Measurements from ENCODE around the gene POP5.

The POP5 gene

DNA sequence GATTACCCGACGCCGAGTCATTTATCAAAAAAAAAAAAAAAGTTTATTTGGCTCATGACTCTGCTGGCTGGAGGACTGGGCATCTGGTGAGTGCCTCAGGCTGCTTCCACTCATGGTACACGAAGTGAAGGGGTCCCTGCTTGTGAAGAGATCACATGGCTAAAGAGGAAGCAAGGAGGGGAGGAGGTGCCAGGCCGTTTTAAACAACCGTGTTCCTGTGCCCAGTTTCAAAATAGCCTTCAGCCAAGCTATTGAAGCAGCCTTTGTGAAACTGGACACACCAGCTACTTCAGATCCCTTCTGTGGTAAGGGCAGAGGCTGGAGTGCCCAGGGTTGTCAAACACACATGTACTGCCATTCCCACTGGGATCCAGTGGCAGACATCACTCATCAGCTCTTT, 7.6 kb downstream of the POP5 start (continued):
- TF ChIP-seq SALL2 (tag by site-specific recombination; IDR thresholded peaks at IDR 0.05; ENCODE audit: borderline replicate concordance), result no peak
- no peak for TF ChIP-seq ZNF302 (tag by site-specific recombination; IDR thresholded peaks at IDR 0.05; ENCODE audit: low read depth)
- TF ChIP-seq HOXD13 (CRISPR knock-in tag; IDR thresholded peaks at IDR 0.05; ENCODE audit: borderline replicate concordance), result no peak

DNA sequence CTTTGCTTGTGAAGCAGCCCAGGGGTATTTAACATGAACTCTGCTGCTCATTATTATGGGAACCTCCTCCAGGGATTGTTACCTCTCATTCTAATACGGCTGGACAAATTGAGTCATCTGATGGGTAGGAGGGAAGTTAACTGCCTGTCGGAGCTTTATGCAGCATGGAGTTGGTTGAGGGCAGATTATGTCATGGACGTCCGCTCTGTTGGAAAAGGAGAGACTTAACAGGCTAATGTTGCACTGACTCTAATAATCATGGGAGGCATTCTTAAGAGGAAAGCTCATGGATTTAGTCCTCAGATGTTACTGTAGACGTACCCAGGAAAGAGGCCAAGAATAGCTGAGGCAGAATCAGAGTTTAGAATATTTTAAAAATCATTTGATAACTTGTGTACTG, 9.9 kb downstream of the POP5 start:
- H3K27ac ChIP-seq (ENCODE audit: extremely low read depth, low read depth, low read length), result no peak overlapping the region
- POLR2A ChIA-PET, result interaction anchor here (0.7 to 2.6 kb wide), 3 partner anchors 10 to 306 kb away, joined by 3 to 8 read pairs (median 5); partner anchors contain the start of genes POP5 and PXN

DNA sequence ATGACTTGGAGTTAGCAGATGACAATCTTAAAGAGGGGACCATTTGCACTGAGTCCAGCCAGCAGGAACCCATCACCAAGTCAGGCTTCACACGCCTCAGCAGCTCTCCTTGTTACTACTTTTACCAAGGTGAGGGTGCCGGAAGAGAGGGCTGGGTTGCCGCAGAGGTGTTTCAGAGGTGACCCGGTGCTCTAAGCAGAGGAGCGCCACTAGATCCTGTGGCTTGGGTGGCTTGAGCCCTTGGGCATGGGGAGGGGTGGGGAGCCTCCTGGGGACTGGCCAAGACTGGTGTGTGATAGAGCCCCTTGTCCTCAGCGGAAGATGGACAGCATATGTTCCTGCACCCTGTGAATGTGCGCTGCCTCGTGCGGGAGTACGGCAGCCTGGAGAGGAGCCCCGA, 17.7 kb downstream of the POP5 start:
- H3K4me1 ChIP-seq (ENCODE audit: control insufficient read depth, insufficient read depth, low read length), result no peaks in the 10 kb centered on the region
- H3K9me3 ChIP-seq (ENCODE audit: control insufficient read depth, insufficient read depth, low read depth, low read length), result no peaks in the 10 kb centered on the region
- no peak overlapping the region for H3K27ac ChIP-seq (ENCODE audit: extremely low read depth, low read depth, low read length)
- TF ChIP-seq GFI1B (tag by site-specific recombination; IDR thresholded peaks at IDR 0.05) (no peak), ZNF776 (tag by site-specific recombination; IDR thresholded peaks at IDR 0.05; ENCODE audit: borderline replicate concordance) (no peak)
- peaks cover 80 to 86% of the 10 kb centered on the region in 2 experiments for H3K36me3 ChIP-seq (ENCODE audit: control insufficient read depth in 2 of 2, insufficient read depth in 1 of 2, low read length in 2 of 2)
- ChIA-PET POLR2A (no interaction called here), CTCF (no interaction called here)
- H3K4me3 ChIP-seq (ENCODE audit: low read depth, low read length), result no peak overlapping the region

More for the DNA sequence above, 9.9 kb downstream of the POP5 start:
- Histone ChIP-seq H3K9me3 (ENCODE audit: control insufficient read depth, insufficient read depth, low read depth, low read length) (no peaks in the 10 kb centered on the region), H3K4me1 (ENCODE audit: control insufficient read depth, insufficient read depth, low read length) (no peaks in the 10 kb centered on the region), H3K4me3 (ENCODE audit: low read depth, low read length) (no peak overlapping the region), H3K36me3 (ENCODE audit: control insufficient read depth in 2 of 2, insufficient read depth in 1 of 2, low read length in 2 of 2) (peaks cover 84 to 93% of the 10 kb centered on the region in 2 experiments)
- TF ChIP-seq TRIM28 (IDR thresholded peaks at IDR 0.05; ENCODE audit: borderline replicate concordance, low read length), result no peak
- TF ChIP-seq ZNF394 (tag by site-specific recombination; IDR thresholded peaks at IDR 0.05; ENCODE audit: borderline replicate concordance), result no peak
- CTCF ChIA-PET, result interaction anchor here (1.0 kb wide), 1 partner anchor 12 kb away, joined by 3 read pairs; no protein-coding TSS in a partner anchor

DNA sequence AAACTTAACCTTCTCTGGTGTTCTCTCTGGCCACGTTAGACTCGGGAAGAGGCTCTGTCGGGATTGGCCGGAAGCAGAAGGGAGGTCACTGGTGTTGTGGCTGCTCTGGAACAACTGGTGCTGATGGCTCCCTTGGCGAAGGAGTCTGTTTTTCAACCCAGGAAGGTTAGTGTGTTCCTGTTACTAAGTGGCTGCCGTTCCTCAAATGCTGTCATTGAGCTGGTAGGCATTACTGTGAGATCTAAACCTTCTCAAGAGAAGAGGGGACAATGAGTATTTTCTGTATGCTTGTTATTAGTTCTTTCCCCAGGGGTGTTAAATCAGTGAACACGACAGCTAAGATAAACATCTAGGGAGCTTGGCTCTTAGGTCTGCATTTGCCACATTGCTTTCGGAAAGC, 18.3 kb downstream of the POP5 start:
- TF ChIP-seq ZNF132 (tag by site-specific recombination; IDR thresholded peaks at IDR 0.05; ENCODE audit: borderline replicate concordance) (no peak), ZNF747 (tag by site-specific recombination; IDR thresholded peaks at IDR 0.05) (no peak), ZNF311 (tag by site-specific recombination; IDR thresholded peaks at IDR 0.05; ENCODE audit: borderline replicate concordance) (no peak), ZFP3 (tag by site-specific recombination; IDR thresholded peaks at IDR 0.05; ENCODE audit: low read depth) (no peak), ZNF837 (tag by site-specific recombination; IDR thresholded peaks at IDR 0.05) (no peak), ZNF610 (tag by site-specific recombination; IDR thresholded peaks at IDR 0.05; ENCODE audit: borderline replicate concordance) (no peak), ZSCAN30 (tag by site-specific recombination; IDR thresholded peaks at IDR 0.05) (no peak), ZNF16 (tag by site-specific recombination; IDR thresholded peaks at IDR 0.05; ENCODE audit: low read depth) (no peak)
- TF ChIP-seq, protein P1, sequence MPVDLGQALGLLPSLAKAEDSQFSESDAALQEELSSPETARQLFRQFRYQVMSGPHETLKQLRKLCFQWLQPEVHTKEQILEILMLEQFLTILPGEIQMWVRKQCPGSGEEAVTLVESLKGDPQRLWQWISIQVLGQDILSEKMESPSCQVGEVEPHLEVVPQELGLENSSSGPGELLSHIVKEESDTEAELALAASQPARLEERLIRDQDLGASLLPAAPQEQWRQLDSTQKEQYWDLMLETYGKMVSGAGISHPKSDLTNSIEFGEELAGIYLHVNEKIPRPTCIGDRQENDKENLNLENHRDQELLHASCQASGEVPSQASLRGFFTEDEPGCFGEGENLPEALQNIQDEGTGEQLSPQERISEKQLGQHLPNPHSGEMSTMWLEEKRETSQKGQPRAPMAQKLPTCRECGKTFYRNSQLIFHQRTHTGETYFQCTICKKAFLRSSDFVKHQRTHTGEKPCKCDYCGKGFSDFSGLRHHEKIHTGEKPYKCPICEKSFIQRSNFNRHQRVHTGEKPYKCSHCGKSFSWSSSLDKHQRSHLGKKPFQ (tag by site-specific recombination; IDR thresholded peaks at IDR 0.05), result no peak
- TF ChIP-seq, protein P2, sequence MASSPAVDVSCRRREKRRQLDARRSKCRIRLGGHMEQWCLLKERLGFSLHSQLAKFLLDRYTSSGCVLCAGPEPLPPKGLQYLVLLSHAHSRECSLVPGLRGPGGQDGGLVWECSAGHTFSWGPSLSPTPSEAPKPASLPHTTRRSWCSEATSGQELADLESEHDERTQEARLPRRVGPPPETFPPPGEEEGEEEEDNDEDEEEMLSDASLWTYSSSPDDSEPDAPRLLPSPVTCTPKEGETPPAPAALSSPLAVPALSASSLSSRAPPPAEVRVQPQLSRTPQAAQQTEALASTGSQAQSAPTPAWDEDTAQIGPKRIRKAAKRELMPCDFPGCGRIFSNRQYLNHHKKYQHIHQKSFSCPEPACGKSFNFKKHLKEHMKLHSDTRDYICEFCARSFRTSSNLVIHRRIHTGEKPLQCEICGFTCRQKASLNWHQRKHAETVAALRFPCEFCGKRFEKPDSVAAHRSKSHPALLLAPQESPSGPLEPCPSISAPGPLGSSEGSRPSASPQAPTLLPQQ (tag by site-specific recombination; IDR thresholded peaks at IDR 0.05), result no peak
- no peaks in the 10 kb centered on the region for H3K4me1 ChIP-seq (ENCODE audit: control insufficient read depth, insufficient read depth, low read length)
- H3K4me3 ChIP-seq (ENCODE audit: low read depth, low read length), result no peak overlapping the region
- no peaks in the 10 kb centered on the region for H3K9me3 ChIP-seq (ENCODE audit: control insufficient read depth, insufficient read depth, low read depth, low read length)
- CTCF ChIA-PET, result interaction anchor here (0.6 kb wide), 1 partner anchor 403 kb away, joined by 3 read pairs; no protein-coding TSS in a partner anchor
- POLR2A ChIA-PET, result no interaction called here
- peaks cover 81 to 83% of the 10 kb centered on the region in 2 experiments for H3K36me3 ChIP-seq (ENCODE audit: control insufficient read depth in 2 of 2, insufficient read depth in 1 of 2, low read length in 2 of 2)
- no peak overlapping the region for H3K27ac ChIP-seq (ENCODE audit: extremely low read depth, low read depth, low read length)
